Right lobe of liver (tissue), 4 donors: ENCODE data around the gene ADGRL2.

Experiments
- POLR2A ChIP-seq: fragments of 450-650 bp; IDR thresholded peaks from one replicate; pipeline ENCODE4 v1.6.1; 2017; ENCODE audit warnings: antibody characterized with exemption, mild to moderate bottlenecking
- TF ChIP-seq, protein P1 (sequence below), 4 donors: fragments of 200-600 bp in 3 of 4; fragments of 450-650 bp in 1 of 4; IDR thresholded peaks; one replicate each; pipeline versions ENCODE4 v1.5.1 to v1.8.0; 2016 to 2022; ENCODE audit warnings: antibody characterized with exemption in 4 of 4, mild to moderate bottlenecking in 2 of 4
- donor health status: DM: no; HTN: no; CAD: no.
- donor health status: DM: no; HTN: no; CAD: no.
- donor health status: DM: no; HTN: yes; CAD: no.

DNA sequence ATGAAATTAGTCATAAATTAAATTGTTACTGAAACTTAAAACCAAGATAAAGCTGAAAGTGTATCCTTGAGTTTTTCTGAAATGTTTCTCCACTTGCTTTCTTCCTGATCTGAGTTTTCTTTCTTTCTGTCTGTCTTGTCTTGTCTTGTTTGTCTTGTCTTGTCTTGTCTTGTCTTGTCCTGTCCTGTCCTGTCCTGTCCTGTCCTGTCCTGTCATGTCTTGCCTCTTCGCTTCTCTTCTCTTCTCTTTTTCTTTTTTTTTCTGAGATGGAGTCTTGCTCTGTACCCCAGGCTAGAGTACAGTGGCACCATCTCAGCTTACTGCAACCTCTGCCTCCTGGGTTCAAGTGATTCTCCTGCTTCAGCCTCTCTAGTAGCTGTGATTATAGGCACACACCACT lies 73.7 kb downstream of the ADGRL2 start:
- TF ChIP-seq, protein P1, sequence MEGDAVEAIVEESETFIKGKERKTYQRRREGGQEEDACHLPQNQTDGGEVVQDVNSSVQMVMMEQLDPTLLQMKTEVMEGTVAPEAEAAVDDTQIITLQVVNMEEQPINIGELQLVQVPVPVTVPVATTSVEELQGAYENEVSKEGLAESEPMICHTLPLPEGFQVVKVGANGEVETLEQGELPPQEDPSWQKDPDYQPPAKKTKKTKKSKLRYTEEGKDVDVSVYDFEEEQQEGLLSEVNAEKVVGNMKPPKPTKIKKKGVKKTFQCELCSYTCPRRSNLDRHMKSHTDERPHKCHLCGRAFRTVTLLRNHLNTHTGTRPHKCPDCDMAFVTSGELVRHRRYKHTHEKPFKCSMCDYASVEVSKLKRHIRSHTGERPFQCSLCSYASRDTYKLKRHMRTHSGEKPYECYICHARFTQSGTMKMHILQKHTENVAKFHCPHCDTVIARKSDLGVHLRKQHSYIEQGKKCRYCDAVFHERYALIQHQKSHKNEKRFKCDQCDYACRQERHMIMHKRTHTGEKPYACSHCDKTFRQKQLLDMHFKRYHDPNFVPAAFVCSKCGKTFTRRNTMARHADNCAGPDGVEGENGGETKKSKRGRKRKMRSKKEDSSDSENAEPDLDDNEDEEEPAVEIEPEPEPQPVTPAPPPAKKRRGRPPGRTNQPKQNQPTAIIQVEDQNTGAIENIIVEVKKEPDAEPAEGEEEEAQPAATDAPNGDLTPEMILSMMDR (IDR thresholded peaks at IDR 0.05) = no peak
- no peak for TF ChIP-seq POLR2A
